Measurements from ENCODE around the gene AIM2. TPM values are rescaled to one million over a fixed set of nuclear protein-coding genes. Genes with fewer than 3 reads are reported as not detected.
A peak's percentile ranks its signal among the peaks of the same experiment; 100 is the strongest.

Gene AIM2
- total and polyA plus RNA-seq, 2 experiments from 2014 or later, result 1.3 to 2.5 TPM

DNA sequence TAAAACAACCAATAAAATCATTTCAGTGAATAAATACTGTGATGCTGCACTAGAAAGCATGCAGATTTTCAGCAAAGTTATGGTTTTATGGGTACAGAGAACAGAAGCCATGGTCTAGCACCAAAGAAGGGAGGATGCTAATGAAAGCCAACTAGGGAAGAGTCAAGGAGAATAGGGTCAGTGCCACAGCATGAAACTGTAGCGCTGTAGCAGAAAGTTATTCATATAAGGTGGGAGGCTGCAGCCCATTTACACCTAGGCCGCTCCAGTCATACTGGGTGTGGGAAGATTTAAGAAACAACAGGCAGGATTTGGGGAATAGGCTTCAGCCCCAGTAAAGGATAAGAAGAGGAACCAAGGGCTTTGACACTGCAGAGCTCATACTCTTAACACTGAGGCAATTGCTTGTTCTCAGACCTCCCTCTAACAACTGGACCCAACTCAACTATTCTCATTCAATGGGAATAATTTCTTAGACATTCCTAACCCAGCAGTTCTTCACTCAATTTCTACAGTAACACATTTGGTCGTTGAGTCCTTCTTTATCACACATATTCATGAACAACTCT is 62.5 kb downstream of the AIM2 start:
- Histone ChIP-seq H4K20me1 (ENCODE audit: insufficient read depth) (no peaks in the 10 kb centered on the region), H3K4me1 (ENCODE audit: insufficient read depth) (peaks cover 28% of the 10 kb centered on the region), H3K27me3 (replicated peaks; ENCODE audit: insufficient read depth) (no peaks in the 10 kb centered on the region), H3K9ac (no peak overlapping the region), H3K79me2 (ENCODE audit: insufficient read depth) (peaks cover 87% of the 10 kb centered on the region), H3K4me3 (no peak overlapping the region), H3K9me3 (ENCODE audit: low read depth) (no peaks in the 10 kb centered on the region), H2AFZ (no peak overlapping the region), H3F3A (ENCODE audit: insufficient read depth) (peaks cover 34% of the 10 kb centered on the region), H3K9me2 (ENCODE audit: insufficient read depth) (no peaks in the 10 kb centered on the region), H3K4me2 (ENCODE audit: unreplicated experiment) (no peak overlapping the region), H3K27ac (no peak overlapping the region), H3K36me3 (ENCODE audit: low read depth) (peaks cover 41% of the 10 kb centered on the region)
- TF ChIP-seq EZH2phosphoT487 (IDR thresholded peaks at IDR 0.05; ENCODE audit: insufficient read depth, low read depth), result no peak
- TF ChIP-seq EZH2 (IDR thresholded peaks at IDR 0.05; ENCODE audit: insufficient read depth, poor library complexity, severe bottlenecking), result no peak
- no peak for DNase-seq
- 94 to 97% methylated on average over 3 of the region's 3 CpGs for WGBS, 2 experiments (ENCODE audit: low coverage in 1 of 2, low lambda C conversion rate in 2 of 2, missing lambda C conversion rate in 2 of 2)
- in situ Hi-C loops (cut with MboI), result no loop called here

DNA sequence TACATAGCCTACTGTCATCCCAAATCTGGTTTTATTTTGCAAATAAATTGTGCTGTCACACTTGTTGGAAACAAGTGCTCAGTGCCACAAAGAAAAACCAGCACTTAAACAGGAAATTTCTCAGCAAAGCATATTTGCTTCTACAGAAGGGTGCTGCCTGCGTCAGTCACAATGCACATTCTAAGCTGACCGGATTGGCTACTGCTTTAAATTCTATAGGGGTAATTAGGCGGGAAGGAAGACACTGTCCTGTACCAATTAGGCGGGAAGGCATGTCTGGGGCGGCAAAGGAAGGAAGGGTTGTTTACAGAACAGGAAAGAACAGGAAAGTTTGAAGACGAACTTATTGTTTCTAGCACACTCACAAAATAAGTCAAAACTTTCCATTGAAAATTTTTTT is 64.1 kb downstream of the AIM2 start:
- Histone ChIP-seq H3K9me2 (ENCODE audit: insufficient read depth) (no peaks in the 10 kb centered on the region), H3K4me2 (ENCODE audit: unreplicated experiment) (peak overlapping the region; percentile 91), H4K20me1 (ENCODE audit: insufficient read depth) (no peaks in the 10 kb centered on the region), H3K9me3 (ENCODE audit: low read depth) (no peaks in the 10 kb centered on the region), H3K79me2 (ENCODE audit: insufficient read depth) (peaks cover 72% of the 10 kb centered on the region), H3K4me3 (peak overlapping the region; percentile 94), H3K9ac (peak overlapping the region; percentile 97), H3K4me1 (ENCODE audit: insufficient read depth) (peaks cover 35% of the 10 kb centered on the region), H3F3A (ENCODE audit: insufficient read depth) (peaks cover 33% of the 10 kb centered on the region), H2AFZ (no peak overlapping the region), H3K27me3 (replicated peaks; ENCODE audit: insufficient read depth) (no peaks in the 10 kb centered on the region), H3K36me3 (ENCODE audit: low read depth) (peaks cover 27% of the 10 kb centered on the region), H3K27ac (peak overlapping the region; percentile 26; the same call in 1 of the 2 replicates)
- peak; percentile 54 for DNase-seq
- TF ChIP-seq EZH2 (IDR thresholded peaks at IDR 0.05; ENCODE audit: insufficient read depth, poor library complexity, severe bottlenecking), result no peak
- no peak for TF ChIP-seq EZH2phosphoT487 (IDR thresholded peaks at IDR 0.05; ENCODE audit: insufficient read depth, low read depth)
- WGBS, 2 experiments (ENCODE audit: low coverage in 1 of 2, low lambda C conversion rate in 2 of 2, missing lambda C conversion rate in 2 of 2), result 1 to 4% methylated on average over 6 of the region's 6 CpGs
- in situ Hi-C loops (cut with MboI), result no loop called here

Other genes starting within 250 kb of the AIM2 start
- not detected in 2 replicates for gene MNDA, start 245.4 kb downstream of the AIM2 start, total RNA-seq (2014; rRNA removed; shearing (Covaris generic))
- gene MNDA, start 245.4 kb downstream of the AIM2 start, polyA plus RNA-seq (2016; fragmentation: Nextera tagmentation; extraction: Ambion mirVana), result not detected in 2 replicates
- not detected in 2 replicates for gene PYHIN1, start 145.2 kb downstream of the AIM2 start, total RNA-seq (2014; rRNA removed; shearing (Covaris generic))
- not detected in 2 replicates for gene PYHIN1, start 145.2 kb downstream of the AIM2 start, polyA plus RNA-seq (2016; fragmentation: Nextera tagmentation; extraction: Ambion mirVana)
- 36.4 and 45.5 TPM in 2 replicates for gene IFI16, start 66.9 kb downstream of the AIM2 start, total RNA-seq (2014; rRNA removed; shearing (Covaris generic))
- gene IFI16, start 66.9 kb downstream of the AIM2 start, polyA plus RNA-seq (2016; fragmentation: Nextera tagmentation; extraction: Ambion mirVana), result 88.1 and 88.9 TPM in 2 replicates
- gene CADM3, start 94.8 kb upstream of the AIM2 start, total RNA-seq (2014; rRNA removed; shearing (Covaris generic)), result not detected in 2 replicates
- gene CADM3, start 94.8 kb upstream of the AIM2 start, polyA plus RNA-seq (2016; fragmentation: Nextera tagmentation; extraction: Ambion mirVana), result 0.14 TPM in 1 of 2 replicates, not detected in the other
- gene ACKR1, start 128.1 kb upstream of the AIM2 start, total RNA-seq (2014; rRNA removed; shearing (Covaris generic)), result not detected in 2 replicates
- not detected in 2 replicates for gene ACKR1, start 128.1 kb upstream of the AIM2 start, polyA plus RNA-seq (2016; fragmentation: Nextera tagmentation; extraction: Ambion mirVana)
- not detected in 2 replicates for gene FCER1A, start 225.6 kb upstream of the AIM2 start, total RNA-seq (2014; rRNA removed; shearing (Covaris generic))
- gene FCER1A, start 225.6 kb upstream of the AIM2 start, polyA plus RNA-seq (2016; fragmentation: Nextera tagmentation; extraction: Ambion mirVana), result not detected in 2 replicates

Data from GM23248 (cell line).